SJSA1 (cell line): ENCODE measurements around the gene ASB4. TPM values are rescaled to one million over a fixed set of nuclear protein-coding genes. Genes with fewer than 3 reads are reported as not detected.

ENCODE experiments used
- DNase-seq, 2 experiments: peaks; one replicate each; pipeline ENCODE4 v3.0.0-alpha.2; 2015 to 2020; ENCODE audit warnings: low spot score in 2 of 2, low read depth in 1 of 2
- H3K27ac ChIP-seq: fragments of 250-450 bp; sonication (Bioruptor Pico); 2 replicates; pipeline ENCODE4 v1.5.1; 2020; ENCODE audit warnings: mild to moderate bottlenecking, moderate library complexity
- H3K27me3 ChIP-seq: fragments of 250-450 bp; sonication (Bioruptor Pico); replicated peaks from 2 replicates; pipeline ENCODE4 v1.5.1; 2020; ENCODE audit warnings: mild to moderate bottlenecking, moderate library complexity
- H3K36me3 ChIP-seq: fragments of 250-450 bp; sonication (Bioruptor Pico); 2 replicates; pipeline ENCODE4 v1.5.1; 2020; ENCODE audit warnings: mild to moderate bottlenecking
- H3K4me1 ChIP-seq: fragments of 250-450 bp; sonication (Bioruptor Pico); replicated peaks from 2 replicates; pipeline ENCODE4 v1.6.1; 2021; ENCODE audit warnings: mild to moderate bottlenecking
- H3K4me3 ChIP-seq: fragments of 250-450 bp; sonication (Bioruptor Pico); 2 replicates; pipeline ENCODE4 v1.5.1; 2020; ENCODE audit warnings: mild to moderate bottlenecking
- H3K9me3 ChIP-seq: fragments of 250-450 bp; sonication (Bioruptor Pico); replicated peaks from 2 replicates; pipeline ENCODE4 v1.5.1; 2020; ENCODE audit warnings: mild to moderate bottlenecking
- total RNA-seq: library from RNA; depleted of rRNA; stranded (reverse); fragments of >200 nt; shearing (Covaris generic); gene quantifications from 2 replicates; pipeline ENCODE4 v1.2.3, GENCODE V29; 2014

Gene ASB4
- total RNA-seq, 1 experiment from 2014 or later: not detected

DNA sequence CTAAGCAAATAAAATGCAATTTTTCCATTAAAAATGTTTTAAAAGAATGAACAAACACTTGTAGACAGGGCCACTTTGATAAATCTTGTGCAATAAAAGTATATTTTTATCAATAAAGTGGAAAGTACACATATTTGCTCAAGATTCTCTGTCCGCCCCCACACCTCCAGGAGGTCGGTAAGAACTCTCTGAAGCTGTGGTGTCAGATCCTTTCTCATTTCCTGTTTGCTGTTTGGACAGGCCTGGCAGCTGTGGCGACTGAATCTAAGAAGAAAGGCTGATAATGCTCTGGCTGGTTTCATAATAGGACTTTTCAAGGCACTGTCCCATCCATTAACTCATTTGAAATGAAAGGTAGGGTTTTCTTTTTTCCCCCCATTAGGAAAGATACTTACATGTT, 15.3 kb upstream of the ASB4 start:
- Histone ChIP-seq H3K27ac (no peak overlapping the region), H3K4me1 (no peaks in the 10 kb centered on the region), H3K9me3 (no peaks in the 10 kb centered on the region), H3K27me3 (no peaks in the 10 kb centered on the region; the same call in none of the 2 replicates), H3K36me3 (no peaks in the 10 kb centered on the region), H3K4me3 (no peak overlapping the region)
- DNase-seq: no peak

DNA sequence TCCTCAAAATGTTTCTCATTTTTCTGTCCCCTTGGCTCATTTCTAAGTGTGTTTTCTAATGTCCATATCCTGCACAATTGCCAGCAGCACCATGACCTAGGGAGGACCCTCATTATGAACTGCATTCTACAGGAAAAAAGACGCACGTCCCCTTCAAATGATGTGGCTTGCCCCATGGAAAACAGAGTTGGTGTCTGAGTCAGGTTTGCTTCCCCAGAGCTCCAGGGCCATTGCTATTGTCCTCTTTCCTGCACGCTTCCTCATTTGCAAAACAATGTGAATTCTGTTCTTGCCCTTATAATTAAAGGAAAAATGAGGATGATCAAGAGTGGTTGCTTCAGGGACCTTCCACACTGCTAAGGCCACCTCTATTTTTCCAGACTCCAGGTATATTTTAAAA, 14.7 kb upstream of the ASB4 start:
- Histone ChIP-seq H3K4me1 (no peaks in the 10 kb centered on the region), H3K4me3 (no peak overlapping the region), H3K36me3 (no peaks in the 10 kb centered on the region), H3K27ac (no peak overlapping the region), H3K9me3 (no peaks in the 10 kb centered on the region), H3K27me3 (no peaks in the 10 kb centered on the region; the same call in none of the 2 replicates)
- no peak for DNase-seq

GRCh38 chr7:95472581-95473161, 13.1 kb upstream of the ASB4 start:
- H3K36me3 ChIP-seq: no peaks in the 10 kb centered on the region
- no peak overlapping the region for H3K4me3 ChIP-seq
- no peak overlapping the region for H3K27ac ChIP-seq
- no peaks in the 10 kb centered on the region for H3K4me1 ChIP-seq
- no peak for DNase-seq
- H3K27me3 ChIP-seq: no peaks in the 10 kb centered on the region; the same call in none of the 2 replicates
- no peaks in the 10 kb centered on the region for H3K9me3 ChIP-seq

DNA sequence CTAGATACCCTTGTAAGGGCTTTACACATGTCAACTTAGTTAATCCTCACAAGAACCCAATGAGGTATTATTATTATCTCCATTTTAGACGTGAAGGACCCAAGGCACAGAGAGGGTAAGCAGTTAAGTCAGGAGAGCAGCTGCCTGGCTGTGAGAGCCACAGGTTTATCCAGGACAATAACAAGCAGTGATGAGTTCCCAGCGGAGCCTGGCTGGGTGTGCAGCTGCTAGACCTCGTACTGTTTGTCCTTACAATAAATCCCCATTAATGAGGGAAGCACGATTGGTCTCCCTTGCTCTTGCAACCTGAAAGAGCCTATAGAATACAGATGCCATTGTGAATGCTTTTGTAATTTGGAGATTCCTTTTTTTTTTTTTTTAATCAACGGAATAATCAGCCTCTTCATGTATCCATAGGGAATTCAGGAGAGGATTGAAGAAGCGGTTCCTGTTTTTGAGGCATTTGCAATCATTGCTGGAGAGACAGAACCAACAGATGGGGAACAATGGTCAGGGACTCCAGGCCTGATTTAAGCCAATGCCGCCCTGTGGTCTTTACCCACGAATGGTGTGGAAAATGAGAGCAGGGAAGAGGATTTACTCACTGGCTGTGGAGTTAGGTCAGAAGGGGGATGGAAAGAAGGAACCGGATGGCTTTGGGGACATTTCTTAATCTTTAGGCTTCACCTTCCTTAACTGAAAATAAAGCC, 12.3 kb upstream of the ASB4 start:
- Histone ChIP-seq H3K27ac (no peak overlapping the region), H3K4me1 (peaks cover 3% of the 10 kb centered on the region), H3K36me3 (no peaks in the 10 kb centered on the region), H3K27me3 (no peaks in the 10 kb centered on the region; the same call in none of the 2 replicates), H3K9me3 (no peaks in the 10 kb centered on the region), H3K4me3 (no peak overlapping the region)
- no peak for DNase-seq

DNA sequence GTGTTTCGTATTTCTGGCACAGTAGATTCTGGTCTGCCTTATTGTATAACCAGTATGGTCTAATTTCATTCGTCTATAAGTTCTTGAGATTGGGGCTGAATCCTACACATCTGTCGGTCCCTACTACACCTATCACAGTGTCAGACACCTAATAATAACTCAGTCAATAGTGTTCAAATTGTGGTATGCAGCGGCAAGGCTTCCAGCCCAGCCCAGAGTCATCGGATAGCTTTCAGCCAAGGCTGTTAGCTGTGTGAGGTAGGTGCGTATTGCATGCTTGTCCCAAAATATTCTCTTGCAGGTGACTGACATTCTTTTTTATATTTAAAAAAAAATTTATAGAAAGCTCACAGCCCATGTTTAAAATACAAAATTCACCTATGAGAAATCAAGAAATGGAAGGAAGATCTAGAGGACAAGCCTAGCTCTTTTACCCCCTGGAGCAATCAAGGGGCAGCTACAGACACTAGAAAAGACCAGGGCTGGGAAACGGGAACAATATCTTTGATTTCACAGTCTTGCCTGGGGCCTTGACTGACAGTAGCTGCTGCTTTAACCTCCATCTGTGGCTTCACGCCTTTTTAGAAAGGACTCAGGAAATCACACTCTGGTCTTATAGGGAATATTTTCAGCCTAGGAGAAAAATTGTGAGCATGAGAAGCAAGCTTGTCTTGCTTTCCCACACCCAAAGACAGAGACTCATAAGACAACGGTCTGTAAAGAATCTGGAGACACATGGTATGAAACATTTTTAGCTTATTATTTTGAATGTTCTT, 9.5 kb upstream of the ASB4 start:
- peaks cover 9% of the 10 kb centered on the region for H3K4me1 ChIP-seq
- no peaks in the 10 kb centered on the region for H3K36me3 ChIP-seq
- no peak overlapping the region for H3K4me3 ChIP-seq
- no peak overlapping the region for H3K27ac ChIP-seq
- no peaks in the 10 kb centered on the region; the same call in 1 of the 2 replicates for H3K27me3 ChIP-seq
- H3K9me3 ChIP-seq: no peaks in the 10 kb centered on the region
- DNase-seq: no peak

- peak; percentile 49 for DNase-seq
- Histone ChIP-seq H3K4me3 (no peak overlapping the region), H3K27me3 (no peaks in the 10 kb centered on the region; the same call in 1 of the 2 replicates), H3K9me3 (no peaks in the 10 kb centered on the region), H3K27ac (no peak overlapping the region), H3K36me3 (no peaks in the 10 kb centered on the region), H3K4me1 (peaks cover 9% of the 10 kb centered on the region)
Measured at GRCh38 chr7:95476904-95477594, 8.7 kb upstream of the ASB4 start.

DNA sequence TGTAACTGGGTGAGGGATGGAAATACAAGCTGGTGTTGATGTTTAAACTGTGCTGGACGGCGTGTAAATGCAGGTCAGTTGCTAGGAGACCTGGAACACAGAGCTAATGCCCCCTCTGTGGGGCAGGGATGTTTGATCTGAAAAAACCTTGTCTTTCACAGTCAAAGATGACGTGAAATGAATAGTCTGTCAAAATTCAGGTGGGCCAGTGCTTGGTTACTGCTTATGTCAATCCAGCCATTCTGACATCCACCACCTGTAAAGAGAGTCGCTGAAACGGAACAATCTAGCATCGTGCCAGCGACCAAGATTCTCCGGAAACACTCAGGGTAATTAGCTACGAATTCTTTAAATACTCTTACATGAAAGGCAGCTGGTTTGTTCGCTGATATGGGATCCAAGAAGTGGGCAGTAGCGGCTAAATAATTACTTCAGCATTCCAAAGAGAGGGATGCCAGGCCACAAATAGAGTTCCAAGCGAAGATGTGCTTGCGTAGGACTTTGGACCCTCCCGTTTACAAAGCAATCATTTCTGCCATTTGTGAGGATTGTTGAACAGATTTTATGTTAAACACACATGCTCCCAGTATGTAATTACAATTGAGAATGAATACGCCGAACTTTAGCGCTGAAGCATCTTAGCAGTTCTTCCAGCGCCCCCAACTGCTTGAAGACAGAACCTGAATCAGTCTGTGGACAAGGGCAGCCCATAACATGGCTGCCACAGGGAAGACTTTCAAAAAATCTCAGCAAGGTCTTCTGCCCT, 7.3 kb upstream of the ASB4 start:
- no peak overlapping the region for H3K27ac ChIP-seq
- H3K36me3 ChIP-seq: no peaks in the 10 kb centered on the region
- H3K4me1 ChIP-seq: peaks cover 9% of the 10 kb centered on the region
- no peaks in the 10 kb centered on the region; the same call in 1 of the 2 replicates for H3K27me3 ChIP-seq
- H3K4me3 ChIP-seq: no peak overlapping the region
- DNase-seq: no peak
- H3K9me3 ChIP-seq: no peaks in the 10 kb centered on the region

DNA sequence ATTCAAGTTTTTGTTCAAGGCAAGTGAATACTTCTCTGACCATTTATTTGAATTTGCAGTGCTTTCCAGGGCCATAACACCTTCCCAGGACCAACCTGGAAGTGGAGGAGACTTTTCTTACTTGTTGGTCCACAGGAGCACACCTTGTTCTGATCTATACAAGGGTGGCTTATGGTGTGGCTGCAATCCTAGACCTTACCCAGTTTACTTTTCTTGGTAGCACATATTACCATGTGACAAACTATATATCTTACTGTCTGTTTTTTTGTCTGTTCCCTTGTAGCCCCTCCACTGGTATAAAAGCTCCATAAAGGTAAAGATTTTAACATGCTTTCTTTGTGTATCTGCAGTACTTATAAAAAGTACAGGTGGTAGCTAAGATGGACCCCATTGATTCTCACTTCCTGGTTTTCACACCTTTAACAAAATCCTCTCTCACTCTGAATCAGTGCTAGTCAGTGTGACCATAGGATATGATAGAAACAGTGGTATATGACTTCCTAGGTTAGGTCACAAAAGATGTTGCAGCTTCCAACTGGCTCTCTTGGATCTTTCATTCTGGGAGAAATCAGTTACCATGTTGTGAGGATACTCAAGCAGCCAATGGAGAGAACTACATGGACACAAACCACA, 5.6 kb upstream of the ASB4 start:
- no peaks in the 10 kb centered on the region for H3K9me3 ChIP-seq
- H3K27me3 ChIP-seq: no peaks in the 10 kb centered on the region; the same call in 1 of the 2 replicates
- H3K4me3 ChIP-seq: no peak overlapping the region
- DNase-seq: no peak
- no peak overlapping the region for H3K27ac ChIP-seq
- peaks cover 9% of the 10 kb centered on the region for H3K4me1 ChIP-seq
- H3K36me3 ChIP-seq: no peaks in the 10 kb centered on the region

GRCh38 chr7:95481271-95482165, 4.2 kb upstream of the ASB4 start:
- peaks cover 9% of the 10 kb centered on the region for H3K4me1 ChIP-seq
- no peak overlapping the region for H3K4me3 ChIP-seq
- no peaks in the 10 kb centered on the region; the same call in none of the 2 replicates for H3K27me3 ChIP-seq
- no peaks in the 10 kb centered on the region for H3K9me3 ChIP-seq
- DNase-seq: no peak
- no peak overlapping the region for H3K27ac ChIP-seq
- H3K36me3 ChIP-seq: no peaks in the 10 kb centered on the region

- no peaks in the 10 kb centered on the region for H3K36me3 ChIP-seq
- peaks cover 4% of the 10 kb centered on the region for H3K27me3 ChIP-seq
- no peak for DNase-seq
Measured at GRCh38 chr7:95482424-95482823, 3.3 kb upstream of the ASB4 start.

DNA sequence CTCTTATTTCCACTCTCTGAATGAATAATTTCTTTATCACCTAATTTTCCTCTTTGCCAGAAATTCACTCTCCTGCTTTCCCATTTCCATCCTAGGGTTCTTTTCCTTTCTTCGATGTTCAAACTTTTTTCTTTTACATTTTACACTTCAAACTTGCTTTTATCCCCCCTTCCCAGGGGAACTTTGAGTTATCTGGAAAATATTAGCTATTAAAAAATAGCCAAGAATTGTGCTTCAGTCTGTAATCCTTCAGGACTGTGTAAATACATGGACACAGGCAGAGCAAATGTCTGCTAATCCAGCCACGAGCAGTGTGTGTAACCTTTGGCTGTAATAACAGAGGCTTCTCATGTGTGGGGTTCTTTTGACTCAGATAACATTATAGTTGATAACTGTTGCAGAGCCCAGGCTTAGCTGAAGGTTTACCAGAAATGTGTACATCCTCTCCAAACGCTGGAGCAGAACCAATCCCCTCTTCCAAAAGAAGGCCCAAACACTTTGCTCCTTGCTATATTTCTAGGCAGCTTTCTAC, 4.6 kb downstream of the ASB4 start:
- no peak for DNase-seq
- Histone ChIP-seq H3K36me3 (no peaks in the 10 kb centered on the region), H3K27me3 (peaks cover 4% of the 10 kb centered on the region), H3K4me1 (peaks cover 11% of the 10 kb centered on the region), H3K27ac (no peak overlapping the region), H3K4me3 (no peak overlapping the region), H3K9me3 (no peaks in the 10 kb centered on the region)

More at GRCh38 chr7:95482424-95482823, 3.3 kb upstream of the ASB4 start:
- Histone ChIP-seq H3K4me3 (no peak overlapping the region), H3K27ac (no peak overlapping the region), H3K9me3 (no peaks in the 10 kb centered on the region), H3K4me1 (peaks cover 9% of the 10 kb centered on the region)

DNA sequence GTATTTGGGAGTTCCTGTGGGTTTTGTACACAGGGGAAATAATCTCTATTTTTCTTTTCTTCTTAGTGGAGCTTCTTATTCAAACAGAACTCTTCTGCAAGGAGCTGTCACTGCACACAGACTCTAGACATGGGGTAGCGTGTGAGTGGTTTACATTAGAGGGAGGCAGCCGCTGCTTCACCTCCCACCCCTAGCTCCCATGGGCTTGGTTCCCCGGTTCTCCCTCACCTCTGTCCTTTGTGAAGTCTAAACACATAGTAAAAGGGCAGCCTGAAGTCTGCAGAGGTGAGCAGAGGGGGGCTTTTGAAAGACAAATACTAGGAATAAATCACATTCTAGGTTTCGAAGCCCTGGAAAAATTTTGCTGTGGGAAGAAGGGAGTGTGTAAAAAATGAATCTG, 5.5 kb downstream of the ASB4 start:
- Histone ChIP-seq H3K4me1 (peaks cover 13% of the 10 kb centered on the region), H3K27me3 (peaks cover 4% of the 10 kb centered on the region; the same call in 1 of the 2 replicates), H3K9me3 (no peaks in the 10 kb centered on the region), H3K36me3 (no peaks in the 10 kb centered on the region), H3K27ac (no peak overlapping the region), H3K4me3 (no peak overlapping the region)
- no peak for DNase-seq
